ENCODE measurements around the gene TRMT112.

TRMT112 gene

DNA sequence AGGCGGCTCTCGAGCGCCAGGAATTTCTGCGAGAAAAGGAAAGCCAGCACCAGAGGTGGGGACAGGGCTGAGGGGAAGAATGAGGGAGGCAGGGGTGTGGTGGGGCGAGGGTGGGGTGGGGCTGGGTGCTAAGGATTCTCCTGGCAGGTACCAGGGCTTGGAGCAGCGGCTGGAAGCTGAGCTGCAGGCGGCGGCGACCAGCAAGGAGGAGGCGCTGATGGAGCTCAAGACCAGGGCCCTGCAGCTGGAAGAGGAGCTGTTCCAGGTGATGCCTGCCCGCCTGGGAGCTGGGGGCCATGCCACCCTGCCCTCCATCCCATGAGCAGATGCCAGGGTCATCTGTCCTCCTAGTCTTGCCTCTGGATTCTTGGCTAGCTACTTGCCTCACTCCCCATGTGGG lies 32.0 kb upstream of the TRMT112 start:
- DNase-seq = no peak

DNA sequence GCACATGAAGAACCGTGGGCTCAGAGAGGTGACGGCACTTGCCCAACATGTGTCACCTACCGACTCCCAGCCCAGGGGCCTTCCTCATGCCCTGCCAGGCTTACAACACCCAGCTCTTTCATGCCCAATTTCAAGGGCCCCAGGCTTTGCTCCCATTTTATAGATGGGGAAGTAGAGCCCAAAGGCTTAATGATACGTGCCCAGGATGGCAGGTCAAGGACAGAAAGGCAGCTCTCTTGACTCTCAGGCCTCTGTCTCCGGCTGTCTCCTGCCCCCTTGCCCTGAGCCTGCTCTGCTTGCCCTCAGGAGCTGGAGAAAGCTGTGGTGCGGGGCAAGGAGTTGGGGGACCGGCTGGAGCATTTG lies 31.6 kb upstream of the TRMT112 start:
- no peak for DNase-seq

DNA sequence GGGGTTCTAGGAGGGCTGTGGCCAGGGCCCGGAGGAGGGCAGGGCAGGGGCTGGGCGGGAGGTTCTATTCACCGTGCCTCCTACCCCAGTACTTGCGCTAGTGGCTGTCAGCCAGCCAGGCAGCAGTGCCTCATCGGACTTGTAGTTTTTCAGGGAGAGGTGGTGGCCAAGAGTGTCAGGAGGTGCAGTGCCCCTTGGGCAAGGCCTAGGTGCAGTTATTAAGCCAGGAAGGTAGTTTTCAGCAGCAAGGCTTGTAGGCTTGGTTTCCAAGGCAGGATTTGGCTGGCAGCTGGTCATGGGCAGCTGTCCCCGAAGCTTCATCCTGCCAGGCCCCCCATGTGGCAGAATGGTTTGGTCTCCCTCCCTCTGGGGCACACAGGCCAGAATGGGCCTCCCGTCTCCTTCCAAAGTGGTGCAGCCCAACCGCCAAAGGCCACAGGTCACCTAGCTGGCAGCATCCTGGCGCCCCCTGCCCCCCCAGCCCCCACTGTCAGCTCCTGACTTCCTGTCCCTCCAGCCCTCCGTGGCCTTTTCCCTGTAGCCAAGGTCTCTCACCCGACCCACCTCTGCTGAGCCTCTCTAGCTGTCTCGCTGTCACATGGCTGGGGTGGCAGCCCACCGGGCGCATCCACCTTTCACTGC lies 31.1 kb upstream of the TRMT112 start:
- DNase-seq = no peak

DNA sequence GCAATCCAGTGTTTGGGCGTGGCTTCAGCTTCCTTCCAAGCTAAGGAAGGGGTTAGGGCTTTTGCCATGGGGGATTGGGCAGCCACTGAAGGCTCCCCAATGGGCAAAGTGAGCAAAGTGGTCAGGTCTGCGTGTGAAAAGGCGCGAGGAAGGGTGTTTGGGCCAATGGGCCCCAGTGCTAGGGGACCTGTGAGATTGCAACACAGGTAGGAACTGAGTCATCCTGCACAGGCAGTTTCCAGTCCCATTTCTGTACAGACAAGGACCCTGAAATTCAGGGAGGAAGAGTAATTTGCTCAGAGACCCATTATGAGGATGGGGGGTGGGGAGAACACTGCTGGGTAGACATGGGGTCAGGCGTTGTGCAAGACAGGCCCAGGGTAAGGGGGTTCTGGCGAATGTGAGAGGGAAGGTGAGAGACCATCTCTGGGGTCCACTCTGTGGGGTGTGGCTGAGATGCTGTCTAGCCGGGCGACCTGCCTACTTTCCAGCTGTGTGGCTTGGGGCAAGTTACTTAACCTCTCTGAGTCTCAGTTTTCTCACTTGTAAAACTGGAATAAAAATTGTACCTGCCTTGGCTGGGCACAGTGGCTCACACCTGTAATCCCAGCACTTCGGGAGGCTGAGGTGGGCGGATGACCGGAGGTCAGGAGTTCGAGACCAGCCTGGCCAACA lies 30.0 kb upstream of the TRMT112 start:
- no peak for DNase-seq

DNA sequence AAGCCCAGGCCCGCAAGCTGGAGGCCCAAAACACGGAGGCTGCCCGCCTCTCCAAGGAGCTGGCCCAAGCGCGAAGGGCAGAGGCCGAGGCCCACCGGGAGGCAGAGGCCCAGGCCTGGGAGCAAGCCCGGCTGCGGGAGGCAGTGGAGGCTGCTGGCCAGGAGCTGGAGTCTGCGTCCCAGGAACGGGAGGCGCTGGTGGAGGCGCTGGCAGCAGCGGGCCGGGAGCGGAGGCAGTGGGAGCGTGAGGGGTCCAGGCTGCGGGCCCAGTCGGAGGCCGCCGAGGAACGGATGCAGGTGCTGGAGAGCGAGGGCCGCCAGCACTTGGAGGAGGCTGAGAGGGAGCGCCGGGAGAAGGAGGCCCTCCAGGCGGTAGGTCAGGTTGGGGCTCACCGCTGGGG lies 27.4 kb upstream of the TRMT112 start:
- DNase-seq = no peak

DNA sequence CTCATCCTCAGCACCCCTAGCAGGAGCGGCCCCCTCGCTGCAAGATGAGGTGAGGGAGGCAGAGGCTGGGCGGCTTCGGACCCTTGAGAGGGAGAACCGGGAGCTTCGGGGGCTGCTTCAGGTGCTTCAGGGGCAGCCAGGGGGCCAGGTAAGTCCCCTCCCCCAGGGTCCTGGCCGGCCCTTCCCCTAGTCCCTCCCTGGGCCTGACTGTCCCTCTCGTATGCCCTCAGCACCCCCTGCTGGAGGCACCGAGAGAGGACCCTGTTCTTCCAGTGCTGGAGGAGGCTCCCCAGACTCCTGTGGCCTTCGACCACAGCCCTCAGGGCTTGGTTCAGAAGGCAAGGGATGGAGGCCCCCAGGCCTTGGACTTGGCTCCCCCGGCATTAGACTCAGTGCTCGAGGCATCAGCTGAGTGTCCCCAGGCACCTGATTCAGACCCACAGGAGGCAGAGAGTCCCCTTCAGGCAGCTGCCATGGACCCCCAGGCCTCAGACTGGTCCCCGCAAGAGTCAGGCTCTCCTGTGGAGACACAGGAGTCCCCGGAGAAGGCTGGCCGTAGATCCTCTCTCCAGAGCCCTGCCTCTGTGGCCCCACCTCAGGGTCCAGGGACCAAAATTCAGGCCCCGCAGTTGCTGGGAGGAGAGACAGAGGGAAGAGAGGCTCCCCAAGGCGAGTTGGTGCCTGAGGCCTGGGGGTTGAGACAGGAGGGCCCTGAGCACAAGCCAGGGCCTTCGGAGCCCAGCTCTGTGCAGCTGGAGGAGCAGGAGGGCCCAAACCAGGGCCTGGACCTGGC lies 26.6 kb upstream of the TRMT112 start:
- DNase-seq = no peak

DNA sequence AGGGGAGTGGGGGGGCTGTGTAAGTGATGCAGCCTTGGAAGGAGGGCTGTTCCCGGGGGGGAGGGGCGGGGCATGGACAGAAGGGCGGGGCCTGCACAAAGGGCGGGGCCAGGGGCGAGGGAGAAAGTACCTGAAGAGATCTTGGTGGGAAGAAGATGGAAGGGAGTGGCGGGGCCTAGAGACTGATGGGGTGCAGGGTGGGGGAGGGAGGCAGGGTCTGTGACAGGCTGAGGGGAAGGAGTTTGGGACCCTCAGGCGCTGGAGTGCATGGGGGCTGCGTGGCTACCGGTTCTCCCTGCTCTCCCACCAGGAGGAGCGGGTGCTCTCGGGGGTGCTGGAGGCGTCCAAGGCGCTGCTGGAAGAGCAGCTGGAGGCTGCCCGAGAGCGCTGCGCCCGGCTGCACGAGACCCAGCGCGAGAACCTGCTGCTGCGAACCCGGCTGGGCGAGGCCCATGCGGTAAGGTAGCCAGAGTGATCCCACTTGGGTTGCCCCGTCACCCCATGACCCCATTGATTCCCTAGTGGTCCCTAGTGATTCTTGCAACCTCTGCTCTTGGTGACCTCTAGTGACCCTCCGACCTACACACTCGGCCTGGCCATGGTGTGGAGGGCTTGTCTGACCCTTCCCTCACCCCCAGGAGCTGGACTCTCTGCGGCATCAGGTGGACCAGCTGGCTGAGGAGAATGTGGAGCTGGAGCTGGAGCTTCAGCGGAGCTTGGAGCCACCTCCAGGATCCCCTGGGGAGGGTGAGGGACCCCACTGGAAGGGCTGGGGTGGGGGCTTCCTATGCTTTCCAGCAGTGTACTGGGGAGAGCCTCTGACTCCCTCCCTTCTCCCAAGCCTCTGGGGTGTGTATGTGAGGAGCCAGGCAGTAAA lies 25.7 kb upstream of the TRMT112 start:
- no peak for DNase-seq

DNA sequence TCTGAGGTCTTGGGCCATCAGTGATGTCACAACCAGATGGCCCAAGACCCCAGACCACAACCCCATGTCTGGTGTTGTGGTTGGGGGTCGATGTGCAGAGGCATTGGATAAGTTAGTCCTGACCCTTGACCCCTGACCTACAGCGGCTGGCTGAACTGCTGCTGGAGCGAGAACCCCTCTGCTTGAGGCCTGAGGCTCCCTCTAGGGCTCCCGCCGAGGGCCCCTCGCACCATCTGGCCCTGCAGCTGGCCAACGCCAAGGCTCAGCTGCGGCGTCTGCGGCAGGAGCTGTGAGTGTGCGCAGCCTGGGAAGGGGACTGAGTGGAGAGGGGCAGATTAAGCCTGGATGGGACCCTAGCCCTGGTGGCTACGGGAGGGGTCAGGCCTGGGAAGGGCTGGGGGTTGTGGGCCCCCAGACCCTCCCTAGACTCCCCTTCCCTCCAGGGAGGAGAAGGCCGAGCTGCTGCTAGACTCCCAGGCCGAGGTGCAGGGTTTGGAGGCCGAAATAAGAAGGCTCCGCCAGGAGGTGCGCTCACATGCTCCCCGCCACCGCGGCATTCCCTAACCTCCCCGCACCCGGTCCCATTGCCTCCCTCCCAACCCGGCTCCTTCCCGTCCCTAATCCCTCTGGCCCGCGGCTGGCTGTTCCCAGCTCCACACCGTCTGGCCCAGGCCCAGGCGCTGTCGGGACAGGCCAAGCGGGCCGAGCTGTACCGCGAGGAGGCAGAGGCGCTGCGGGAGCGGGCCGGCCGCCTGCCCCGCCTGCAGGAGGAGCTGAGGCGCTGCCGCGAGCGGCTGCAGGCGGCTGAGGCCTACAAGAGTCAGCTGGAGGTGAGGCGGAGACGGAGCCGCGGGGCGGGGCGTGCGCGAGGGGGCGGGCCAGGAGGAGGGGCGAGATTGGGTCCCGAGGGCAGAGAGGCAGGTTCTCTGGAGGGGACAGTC lies 24.8 kb upstream of the TRMT112 start:
- peak; percentile 64 to 80 (median 74) for DNase-seq

DNA sequence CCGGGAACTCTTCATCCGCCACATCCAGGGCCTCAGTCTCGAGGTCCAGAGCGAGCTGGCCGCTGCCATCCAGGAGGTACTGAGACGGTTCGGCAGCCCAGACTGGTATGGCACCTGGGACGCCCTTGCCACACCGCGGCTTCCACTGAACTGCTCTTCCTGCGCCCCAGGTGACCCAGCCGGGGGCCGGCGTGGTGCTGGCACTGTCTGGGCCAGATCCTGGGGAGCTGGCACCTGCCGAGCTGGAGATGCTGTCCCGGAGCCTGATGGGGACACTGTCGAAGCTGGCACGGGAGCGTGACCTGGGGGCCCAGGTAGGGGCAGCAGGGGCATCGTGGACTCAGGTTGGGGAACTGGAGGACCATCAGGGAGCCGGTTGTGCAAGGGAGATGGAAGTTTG lies 24.1 kb upstream of the TRMT112 start:
- DNase-seq = no peak

DNA sequence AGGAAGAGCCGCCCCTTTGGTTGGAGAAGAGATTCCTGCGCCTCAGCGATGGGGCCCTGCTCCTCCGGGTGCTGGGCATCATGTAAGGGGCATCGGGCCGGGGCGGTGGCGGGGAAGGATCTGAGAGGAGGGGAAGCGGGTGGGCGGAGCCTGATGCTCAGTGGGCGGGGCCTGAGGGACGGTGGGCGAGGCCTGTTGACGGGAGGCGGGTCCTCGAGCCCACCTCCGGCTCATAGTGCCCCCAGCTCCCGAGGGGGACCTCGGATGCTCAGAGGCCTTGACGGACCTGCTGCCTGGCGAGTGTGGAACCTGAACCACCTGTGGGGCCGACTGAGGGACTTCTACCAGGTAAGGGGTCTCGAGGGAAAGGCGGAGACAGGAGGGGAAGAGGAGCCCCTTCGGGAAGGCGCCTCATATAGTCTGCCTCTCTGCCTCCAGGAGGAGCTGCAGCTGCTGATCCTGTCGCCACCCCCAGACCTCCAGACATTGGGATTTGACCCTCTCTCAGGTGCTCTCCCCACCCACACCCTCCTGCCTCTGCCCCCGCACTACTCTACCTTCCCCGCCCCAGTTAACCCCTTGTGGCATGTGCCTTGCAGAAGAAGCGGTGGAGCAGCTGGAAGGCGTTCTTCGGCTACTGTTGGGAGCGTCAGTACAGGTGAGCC lies 23.4 kb upstream of the TRMT112 start:
- peak; percentile 43 to 77 (median 54) for DNase-seq

DNA sequence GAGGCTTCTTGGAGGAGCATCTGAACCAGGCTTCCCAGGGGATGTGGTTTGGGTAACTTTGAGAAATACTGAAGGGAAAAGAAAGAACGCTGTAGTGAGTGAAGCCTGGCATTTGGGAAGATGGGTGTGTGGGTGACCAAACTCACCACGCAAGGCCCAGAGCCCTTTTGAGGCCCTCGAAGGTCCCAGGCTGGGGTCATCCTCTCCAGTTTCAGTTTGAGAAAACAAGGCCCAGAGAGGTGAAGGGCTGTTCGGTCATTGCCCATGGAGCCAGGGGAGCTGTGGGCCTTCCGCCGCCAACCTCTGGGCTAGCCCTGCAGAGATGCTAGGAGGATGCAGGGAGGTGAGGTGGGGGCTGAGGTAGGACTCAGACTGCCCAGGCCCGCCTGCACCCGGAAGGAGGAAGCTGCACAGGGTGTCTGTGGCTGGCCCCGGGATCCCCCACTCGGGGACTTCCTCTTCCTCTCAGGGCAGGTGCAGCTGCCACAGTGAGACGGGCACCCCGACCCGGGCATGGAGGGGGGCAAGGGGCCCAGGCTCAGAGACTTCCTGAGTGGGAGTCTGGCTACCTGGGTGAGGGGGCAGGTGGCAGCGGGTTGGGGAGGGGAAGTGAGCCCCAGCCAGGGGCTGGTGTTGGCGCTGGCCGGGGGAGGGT lies 22.5 kb upstream of the TRMT112 start, which contains the start of gene CCDC88B:
Gene CCDC88B (plus strand): TSS at position 451 of the 655 bp plus-strand sequence. CDS start 63 bp downstream, at position 514.
- DNase-seq = peak; percentile 54 to 85 (median 73)

DNA sequence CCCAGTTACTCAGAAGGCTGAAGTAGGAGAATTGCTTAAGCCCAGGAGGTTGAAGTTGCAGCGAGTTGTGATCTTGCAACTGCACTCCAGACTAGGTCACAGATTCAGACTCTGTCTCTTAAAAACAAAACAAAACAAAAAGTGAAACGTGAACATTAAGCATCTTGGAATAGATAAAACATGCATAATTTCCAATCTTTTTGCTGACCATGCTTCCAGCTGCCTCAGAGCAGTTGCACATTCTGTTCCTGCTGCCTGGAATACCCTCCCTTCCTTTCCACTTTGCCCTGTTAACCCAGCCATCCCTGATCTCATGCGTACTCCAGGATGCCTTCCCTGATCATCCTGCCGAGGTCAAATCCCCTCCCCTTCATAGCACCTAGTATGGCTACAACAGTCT lies 21.9 kb upstream of the TRMT112 start:
- no peak for DNase-seq

DNA sequence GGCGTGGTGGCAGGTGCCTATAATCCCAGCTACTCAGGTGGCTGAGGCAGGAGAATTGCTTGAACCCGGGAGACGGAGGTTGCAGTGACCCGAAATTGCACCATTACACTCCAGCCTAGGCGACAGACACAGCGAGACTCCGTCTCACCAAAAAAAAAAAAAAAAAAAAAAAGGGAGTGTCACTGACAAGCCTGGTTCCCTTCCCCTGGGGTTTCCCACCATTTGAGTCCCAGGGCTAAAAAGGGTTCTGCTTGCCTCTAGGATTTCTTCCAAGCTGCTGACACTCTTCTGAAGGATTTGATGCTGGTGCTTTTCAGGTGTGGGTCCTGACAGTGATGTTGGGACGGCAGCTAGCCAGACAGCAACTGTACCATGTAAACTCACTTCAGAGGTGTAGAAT lies 21.4 kb upstream of the TRMT112 start:
- DNase-seq = no peak

DNA sequence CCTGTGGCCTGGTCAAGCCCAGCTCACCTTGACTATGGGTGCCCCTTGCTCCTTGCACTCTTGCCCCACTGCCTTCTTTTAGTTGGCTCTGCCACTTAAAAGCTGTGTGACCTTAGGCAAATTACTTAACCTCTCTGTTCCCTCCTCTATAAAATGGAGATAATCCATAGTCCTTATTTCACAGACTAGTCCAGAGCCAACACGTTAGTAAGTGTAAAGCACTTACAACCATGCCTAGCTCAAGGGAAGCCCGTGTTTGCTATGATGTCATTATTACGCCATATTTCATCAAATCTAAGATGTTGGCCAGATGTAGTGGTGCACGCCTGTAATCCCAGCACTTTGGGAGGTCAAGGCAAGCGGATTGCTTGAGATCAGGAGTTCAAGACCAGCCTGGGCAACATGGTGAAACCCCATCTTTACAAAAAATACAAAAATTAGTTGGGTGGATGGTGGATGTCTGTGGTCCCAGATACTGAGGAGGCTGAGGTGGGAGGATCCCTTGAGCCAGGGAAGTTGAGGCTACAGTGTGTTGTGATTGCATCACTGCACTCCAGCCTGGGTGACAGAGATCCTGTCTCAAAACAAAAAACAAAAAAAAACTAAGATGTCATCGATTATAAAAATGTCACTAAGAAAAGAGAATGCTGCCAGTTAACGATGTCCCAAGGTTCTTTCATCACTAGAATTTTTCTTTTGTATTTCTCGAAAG lies 20.3 kb upstream of the TRMT112 start:
- DNase-seq = no peak

DNA sequence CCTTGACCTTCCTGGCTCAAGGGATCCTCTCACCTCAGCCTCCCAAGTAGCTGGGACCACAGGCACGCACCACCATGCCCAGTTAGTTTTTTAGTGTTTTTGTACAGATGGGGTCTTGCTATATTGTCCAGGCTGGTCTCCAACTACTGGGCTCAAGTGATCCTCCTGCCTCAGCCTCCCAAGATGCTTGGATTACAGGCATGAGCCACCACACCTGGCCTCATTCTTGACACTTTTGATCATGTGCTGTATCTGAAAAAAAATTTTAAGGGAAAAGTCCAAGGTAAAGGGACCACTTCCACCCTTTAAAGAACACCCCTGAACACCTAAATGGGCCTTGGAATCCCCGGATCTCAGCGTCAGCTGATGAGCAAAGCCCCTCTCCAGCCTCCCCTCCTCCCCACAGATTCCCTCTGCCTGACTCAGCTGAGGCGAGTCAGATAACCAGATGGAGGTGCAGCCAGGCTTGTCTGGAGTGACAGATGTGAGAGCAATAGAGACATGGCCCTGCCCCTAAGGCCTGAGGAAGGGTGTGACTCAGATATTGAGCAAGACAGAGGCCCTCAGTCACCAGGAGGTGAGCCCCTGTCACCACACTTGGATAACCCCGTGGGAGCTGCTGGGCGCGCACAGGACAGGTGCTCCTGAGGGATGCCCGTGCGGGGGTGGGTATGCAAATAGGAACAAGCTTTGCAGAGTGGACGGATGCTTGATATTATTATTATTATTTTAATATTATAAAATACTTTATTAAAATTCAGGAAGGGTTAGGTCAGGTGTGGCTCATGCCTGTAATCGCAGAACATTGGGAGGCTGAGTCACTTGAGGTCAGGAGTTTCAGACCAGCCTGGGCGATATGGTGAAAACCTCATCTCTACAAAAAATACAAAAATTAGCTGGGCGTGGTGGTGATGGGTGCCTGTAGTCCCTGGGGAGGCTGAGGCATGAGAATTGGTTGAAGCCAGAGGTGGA lies 17.7 kb upstream of the TRMT112 start:
- DNase-seq = no peak

DNA sequence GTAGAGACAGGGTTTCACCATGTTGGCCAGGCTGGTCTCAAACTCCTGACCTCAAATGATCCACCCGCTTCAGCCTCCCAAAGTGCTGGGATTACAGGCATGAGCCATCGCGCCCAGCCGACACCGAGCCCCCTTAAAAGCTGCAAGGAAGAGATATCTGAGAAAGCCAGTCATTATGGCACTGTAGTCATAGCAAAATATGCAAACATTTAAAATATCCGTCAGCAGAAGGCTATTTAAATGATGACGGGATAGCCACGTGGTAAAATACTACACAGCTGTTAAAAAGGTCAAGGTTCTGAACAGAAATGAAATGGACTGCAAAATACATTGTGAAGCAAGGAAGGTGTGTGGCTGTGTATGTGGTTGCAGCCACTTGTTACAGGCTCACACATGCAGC lies 16.2 kb upstream of the TRMT112 start:
- DNase-seq = no peak

DNA sequence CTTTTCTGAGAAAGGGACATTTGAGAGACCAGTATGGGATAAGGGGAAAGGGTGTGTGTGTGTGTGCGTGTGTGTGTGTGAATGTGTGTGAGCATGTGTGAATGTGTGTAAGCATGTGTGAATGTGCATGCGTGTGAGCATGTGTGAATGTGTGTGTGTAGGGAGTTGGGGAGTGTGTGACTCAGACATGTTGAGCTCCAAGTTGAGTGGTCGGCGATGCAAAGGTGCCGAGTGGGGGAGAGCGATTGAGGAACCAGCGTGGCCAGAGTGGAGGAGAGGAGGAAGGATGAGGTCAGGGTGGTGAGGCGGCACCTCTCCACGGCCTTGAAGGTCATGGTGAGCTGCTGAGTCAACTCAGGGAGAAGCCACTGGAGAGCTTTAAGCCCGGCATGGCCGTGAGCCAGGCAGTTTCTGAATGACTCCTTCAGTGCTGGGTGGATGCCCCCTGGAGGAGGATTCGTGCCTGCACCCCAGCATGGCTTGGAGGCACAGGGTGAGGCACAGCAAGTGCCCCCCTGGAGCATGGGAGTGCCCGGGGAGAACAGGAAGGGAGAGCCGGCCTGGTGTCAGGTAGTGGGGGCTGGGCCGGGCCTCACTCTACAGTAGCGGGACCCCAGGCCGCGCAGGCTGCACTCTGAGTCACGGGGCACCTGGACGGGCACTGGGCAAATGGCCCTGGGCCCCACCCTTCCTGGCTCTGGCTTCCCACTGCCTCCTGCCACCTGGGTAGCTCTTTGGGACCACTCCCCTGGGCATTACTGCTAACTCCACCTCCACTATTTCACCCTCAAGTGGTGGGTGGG lies 14.4 kb upstream of the TRMT112 start:
- DNase-seq = peak in 3 of 4 experiments; percentile 33 to 56 (median 47)

DNA sequence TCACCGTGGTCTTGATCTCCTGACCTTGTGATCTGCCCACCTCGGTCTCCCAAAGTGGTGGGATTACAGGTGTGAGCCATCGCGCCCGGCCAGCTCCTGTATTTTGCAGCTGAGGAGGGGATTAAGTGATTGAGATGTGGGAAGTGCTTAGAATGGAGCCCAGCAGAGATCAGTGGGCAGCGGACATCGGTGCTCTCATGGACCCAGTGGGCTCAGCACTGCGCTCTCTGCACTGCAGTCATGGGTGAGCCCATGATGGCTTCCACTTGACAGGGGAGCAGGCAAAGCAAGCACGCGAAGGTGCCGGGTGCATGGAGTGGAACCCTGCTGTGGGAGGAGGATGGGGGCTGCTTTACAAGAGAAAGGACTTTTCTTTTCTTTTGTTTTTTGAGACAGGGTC lies 13.5 kb upstream of the TRMT112 start:
- DNase-seq = no peak

Data from activated CD4-positive, CD25-positive, alpha-beta regulatory T cell (primary cell).